Uterus (tissue), 4 donors: ENCODE data around the gene FANCC. TPM values are rescaled to one million over a fixed set of nuclear protein-coding genes. Genes with fewer than 3 reads are reported as not detected.

Source experiments
- DNase-seq, 2 donors: peaks; one replicate each; pipeline ENCODE4 v3.0.0-alpha.2; 2019 to 2020
- H3K27ac ChIP-seq, 2 donors: fragments of 200-600 bp; sonication (generic); 1 replicate in 1 of 2; 2 replicates in 1 of 2; pipeline ENCODE4 v1.5.1; 2016 to 2018
- H3K27me3 ChIP-seq, 2 donors: fragments of 200-600 bp; sonication (generic); one replicate each; pipeline ENCODE4 v1.5.1; 2018 to 2019; ENCODE audit warnings: control low read depth in 1 of 2
- H3K36me3 ChIP-seq, 2 donors: fragments of 200-600 bp; sonication (generic); one replicate each; pipeline ENCODE4 v1.5.1; 2019; ENCODE audit warnings: control low read depth in 1 of 2
- H3K4me1 ChIP-seq, 2 donors: fragments of 200-600 bp; sonication (generic); one replicate each; pipeline ENCODE4 v1.5.1; 2018 to 2019; ENCODE audit warnings: control low read depth in 1 of 2
- H3K4me3 ChIP-seq, 2 donors: fragments of 200-600 bp; sonication (generic); 1 replicate in 1 of 2; 2 replicates in 1 of 2; pipeline ENCODE4 v1.5.1; 2018 to 2019; ENCODE audit warnings: mild to moderate bottlenecking in 1 of 2
- H3K9me3 ChIP-seq, 2 donors: fragments of 200-600 bp; sonication (generic); one replicate each; pipeline ENCODE4 v1.5.1; 2019; ENCODE audit warnings: control low read depth in 1 of 2
- POLR2A ChIP-seq, 2 donors: fragments of 450-650 bp; IDR thresholded peaks; one replicate each; pipeline ENCODE4 v1.6.1; 2016; ENCODE audit warnings: antibody characterized with exemption in 2 of 2, mild to moderate bottlenecking in 1 of 2, moderate library complexity in 1 of 2
- intact Hi-C: fragments of 100-400 bp; cut with DNase I; formaldehyde crosslinking; loops from one replicate; pipeline ENCODE4 v1.15.1; 2023; ENCODE audit warnings: low total_unique reads
- total RNA-seq, 4 donors: library from RNA; depleted of rRNA in 3 of 4; stranded (reverse); fragments of >200 nt in 3 of 4; gene quantifications; one replicate each; pipeline versions ENCODE4 v1.1.0 to v1.2.4, GENCODE V29; 2014 to 2023
- TF ChIP-seq, protein P1 (sequence below), 4 experiments: fragments of 200-600 bp in 2 of 4; fragments of 450-650 bp in 2 of 4; sonication (generic) in 2 of 4; IDR thresholded peaks; one replicate each; pipeline ENCODE4 v1.5.1; 2016 to 2019; ENCODE audit warnings: antibody characterized with exemption in 4 of 4, mild to moderate bottlenecking in 2 of 4, moderate library complexity in 1 of 4
- donor health status: DM: yes; HTN: yes; CAD: no.

Gene FANCC
- total RNA-seq, 4 donors from 2014 or later: 4.1 to 21.4 (median 15.9) TPM

DNA sequence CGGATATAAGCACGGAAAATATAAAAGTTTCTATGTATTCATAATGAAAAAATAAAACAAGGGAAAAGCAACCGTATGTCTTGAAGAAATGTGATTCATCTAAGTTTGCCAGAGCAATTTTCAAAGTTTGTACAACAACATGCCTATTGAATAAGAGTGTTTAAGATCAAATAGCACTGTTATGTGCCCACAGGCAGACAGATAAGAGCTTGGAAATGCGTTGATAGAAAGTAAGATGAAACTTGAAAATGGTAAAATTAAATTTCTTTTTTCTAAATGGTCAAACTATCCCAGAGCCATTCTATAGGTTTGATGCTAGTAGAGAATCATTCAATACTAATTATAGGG is 189.4 kb downstream of the FANCC start:
- Histone ChIP-seq H3K27me3 (no peaks in the 10 kb centered on the region), H3K36me3 (no peaks in the 10 kb centered on the region), H3K4me3 (no peak overlapping the region), H3K27ac (peak overlapping the region in 1 of 2 donors; percentile 72), H3K9me3 (no peaks in the 10 kb centered on the region), H3K4me1 (peaks cover 0 to 5% of the 10 kb centered on the region in 2 donors)
- DNase-seq: no peak
- TF ChIP-seq, protein P1, sequence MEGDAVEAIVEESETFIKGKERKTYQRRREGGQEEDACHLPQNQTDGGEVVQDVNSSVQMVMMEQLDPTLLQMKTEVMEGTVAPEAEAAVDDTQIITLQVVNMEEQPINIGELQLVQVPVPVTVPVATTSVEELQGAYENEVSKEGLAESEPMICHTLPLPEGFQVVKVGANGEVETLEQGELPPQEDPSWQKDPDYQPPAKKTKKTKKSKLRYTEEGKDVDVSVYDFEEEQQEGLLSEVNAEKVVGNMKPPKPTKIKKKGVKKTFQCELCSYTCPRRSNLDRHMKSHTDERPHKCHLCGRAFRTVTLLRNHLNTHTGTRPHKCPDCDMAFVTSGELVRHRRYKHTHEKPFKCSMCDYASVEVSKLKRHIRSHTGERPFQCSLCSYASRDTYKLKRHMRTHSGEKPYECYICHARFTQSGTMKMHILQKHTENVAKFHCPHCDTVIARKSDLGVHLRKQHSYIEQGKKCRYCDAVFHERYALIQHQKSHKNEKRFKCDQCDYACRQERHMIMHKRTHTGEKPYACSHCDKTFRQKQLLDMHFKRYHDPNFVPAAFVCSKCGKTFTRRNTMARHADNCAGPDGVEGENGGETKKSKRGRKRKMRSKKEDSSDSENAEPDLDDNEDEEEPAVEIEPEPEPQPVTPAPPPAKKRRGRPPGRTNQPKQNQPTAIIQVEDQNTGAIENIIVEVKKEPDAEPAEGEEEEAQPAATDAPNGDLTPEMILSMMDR (IDR thresholded peaks at IDR 0.05): no peak
- TF ChIP-seq POLR2A (IDR thresholded peaks at IDR 0.05): no peak
- intact Hi-C loops: loop anchor here (10.0 kb wide), 1 partner anchor 93 kb away; no protein-coding TSS in a partner anchor

DNA sequence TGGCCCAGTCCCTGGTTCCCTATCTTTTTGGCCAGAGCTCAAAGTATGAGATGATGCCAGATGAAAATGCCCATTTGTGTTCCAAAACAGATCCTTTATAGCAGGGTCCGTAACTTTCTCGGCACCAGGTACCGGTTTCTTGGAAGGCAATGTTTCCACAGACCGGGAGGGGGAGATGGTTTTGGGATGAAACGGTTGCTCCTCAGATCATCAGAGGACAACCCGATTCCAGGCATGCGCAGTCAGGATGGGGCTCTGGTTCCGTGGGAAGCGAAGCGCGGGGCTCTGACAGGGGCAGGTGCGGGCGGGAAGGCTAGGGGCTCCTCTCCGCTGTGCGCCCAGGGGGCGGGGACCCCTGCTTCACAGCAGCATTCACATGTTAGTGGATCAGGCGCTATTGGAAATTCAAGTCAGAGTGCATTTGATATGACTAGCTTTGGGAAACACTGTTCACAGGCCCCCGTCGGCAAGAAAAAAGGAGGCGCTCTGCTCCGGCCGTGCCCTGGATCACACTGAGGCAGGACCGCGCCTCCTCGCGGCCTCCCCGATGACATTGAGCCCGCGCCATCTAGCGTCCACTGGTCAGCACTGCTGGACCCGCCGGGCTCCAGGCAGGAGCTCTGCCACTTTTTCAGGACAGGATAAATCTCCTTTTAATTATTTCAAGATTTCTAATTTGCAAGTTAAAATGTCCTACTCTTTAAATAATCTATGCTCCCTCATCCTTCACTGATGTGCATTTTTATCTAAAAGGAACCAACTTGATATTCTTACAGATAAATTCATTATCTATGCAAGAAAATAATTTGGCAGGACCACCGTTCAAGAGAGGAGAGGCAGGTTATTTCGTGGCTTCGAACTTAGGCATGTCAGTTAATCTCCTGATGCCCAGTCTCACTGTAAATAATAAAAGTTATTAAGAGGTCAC is 190.0 kb downstream of the FANCC start:
- intact Hi-C loops: loop anchor here (10.0 kb wide), 1 partner anchor 93 kb away; no protein-coding TSS in a partner anchor
- Histone ChIP-seq H3K36me3 (no peaks in the 10 kb centered on the region), H3K9me3 (no peaks in the 10 kb centered on the region), H3K4me1 (peaks cover 0 to 5% of the 10 kb centered on the region in 2 donors), H3K27me3 (no peaks in the 10 kb centered on the region), H3K4me3 (peak overlapping the region; percentile 33 to 34), H3K27ac (peak overlapping the region; percentile 60 to 72)
- TF ChIP-seq, protein P1 (IDR thresholded peaks at IDR 0.05): peak; percentile 95 to 99 (median 98)
- peak in 1 of 2 donors; percentile 31 for TF ChIP-seq POLR2A (IDR thresholded peaks at IDR 0.05)
- DNase-seq: peak; percentile 88

DNA sequence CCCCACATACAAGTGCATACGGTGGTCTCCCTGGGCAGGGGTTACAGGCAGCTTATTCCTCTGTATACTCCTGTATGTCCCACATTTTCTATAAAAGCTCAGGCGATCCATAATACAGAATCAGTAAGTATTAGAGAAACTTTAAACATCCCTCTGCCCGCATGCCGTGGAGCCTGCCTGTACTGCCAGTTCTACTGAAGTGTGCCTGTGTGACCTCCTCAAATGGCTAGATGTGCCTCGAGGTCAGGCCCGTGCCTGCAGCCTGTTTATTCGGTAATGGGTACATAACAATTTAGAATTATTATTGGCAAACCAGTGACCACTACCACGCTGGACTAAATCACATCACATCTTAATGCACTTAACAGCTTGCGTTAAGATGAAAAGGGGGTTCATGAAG is 190.8 kb downstream of the FANCC start:
- intact Hi-C loops: loop anchor here (10.0 kb wide), 1 partner anchor 92 kb away; no protein-coding TSS in a partner anchor
- DNase-seq: no peak
- Histone ChIP-seq H3K9me3 (no peaks in the 10 kb centered on the region), H3K27ac (peak overlapping the region; percentile 60 to 72), H3K4me3 (no peak overlapping the region), H3K36me3 (no peaks in the 10 kb centered on the region), H3K27me3 (no peaks in the 10 kb centered on the region), H3K4me1 (peaks cover 0 to 5% of the 10 kb centered on the region in 2 donors)
- TF ChIP-seq, protein P1 (IDR thresholded peaks at IDR 0.05): no peak
- no peak for TF ChIP-seq POLR2A (IDR thresholded peaks at IDR 0.05)

DNA sequence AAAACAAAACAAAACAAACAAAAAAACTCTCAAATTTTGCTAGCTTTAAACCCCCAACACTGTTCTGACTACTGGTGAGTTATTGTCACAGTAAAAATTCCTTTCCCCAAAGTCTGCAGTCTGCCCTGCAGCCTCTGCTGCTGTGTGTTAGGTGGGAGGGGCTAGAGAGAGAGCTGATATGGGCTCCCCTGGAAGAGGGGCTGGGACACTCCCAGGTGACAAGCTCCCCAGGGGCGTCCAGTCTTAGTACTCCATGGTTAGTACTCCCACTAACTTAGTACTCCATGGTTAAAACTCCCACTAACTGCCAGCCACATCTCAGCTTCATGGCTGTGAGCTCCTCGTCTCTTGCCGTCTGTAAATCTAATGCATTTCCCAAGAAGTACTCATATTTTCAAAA is 191.9 kb downstream of the FANCC start:
- Histone ChIP-seq H3K27ac (peak overlapping the region in 1 of 2 donors; percentile 72), H3K27me3 (no peaks in the 10 kb centered on the region), H3K4me1 (peaks cover 0 to 5% of the 10 kb centered on the region in 2 donors), H3K9me3 (no peaks in the 10 kb centered on the region), H3K4me3 (no peak overlapping the region), H3K36me3 (no peaks in the 10 kb centered on the region)
- DNase-seq: peak in 1 of 2 donors; percentile 19
- intact Hi-C loops: loop anchor here (10.0 kb wide), 1 partner anchor 91 kb away; no protein-coding TSS in a partner anchor
- TF ChIP-seq, protein P1 (IDR thresholded peaks at IDR 0.05): no peak
- no peak for TF ChIP-seq POLR2A (IDR thresholded peaks at IDR 0.05)
